Heart left ventricle (tissue), 13 donors: ENCODE results near the gene SLC22A4.

Source experiments
- CTCF ChIP-seq, 12 donors: fragments of 200-600 bp; sonication (generic) in 4 of 12; IDR thresholded peaks; one replicate each; pipeline versions ENCODE4 v1.5.0 to v1.8.0; 2018 to 2022; ENCODE audit warnings: antibody characterized with exemption in 12 of 12, mild to moderate bottlenecking in 5 of 12
- POLR2A ChIP-seq, 2 donors: fragments of 450-650 bp; IDR thresholded peaks; one replicate each; pipeline ENCODE4 v1.6.1; 2017; ENCODE audit warnings: antibody characterized with exemption in 2 of 2, mild to moderate bottlenecking in 2 of 2, moderate library complexity in 2 of 2
- donor health status: ischemic (EF 13 %, LVEDD 7.1; RV severe dilation, severe dysfunction).
- donor health status: DM: no; HTN: yes; CAD: no.
- donor health status: DM: no; HTN: no; CAD: no.
- donor health status: ischemic (EF 25% LVEDD 6.9; RV normal size, moderate dysfunction).
- donor health status: ischemic (EF 25% LVEDD 5.7; RV mildly dilated, moderate dysfunction).
- donor health status: ischemic (EF 35%, LVEDD 5.7; RV mildly dilated, moderate dysfunction).
- donor health status: nonischemic (EF 11% LVEDD 7.7; RV severe dilation, severe dysfunction).
- donor health status: DM: yes; HTN: yes; CAD: no.
- donor health status: PGD.
- donor health status: ischemic (EF 29% LVEDD 5.4; RV normal size, mild dysfunction).
- donor health status: nonischemic (EF 23%, LVEDD 6.1; RV moderate dilation, normal function).

- TF ChIP-seq CTCF (IDR thresholded peaks at IDR 0.05) (no peak), POLR2A (IDR thresholded peaks at IDR 0.05) (no peak)
These were observed 97.7 kb downstream of the SLC22A4 start for GRCh38 chr5:132391870-132392269.
